Activated CD8-positive, alpha-beta T cell treated with anti-CD3 and anti-CD28 coated beads for 36 hours (primary cell): ENCODE data around the gene ANXA3. TPM values are rescaled to one million over a fixed set of nuclear protein-coding genes. Genes with fewer than 3 reads are reported as not detected.

Experiments used
- ATAC-seq: fragments of 200-7000 bp; cut with Tn5 transposase; one replicate; pipeline ENCODE4 v1.10.0; 2021; ENCODE audit warnings: mild to moderate bottlenecking, moderate library complexity
- CTCF ChIA-PET: fragments of 350-600 bp; sonication (Branson Sonifier 250); formaldehyde crosslinking; loops from one replicate; lab custom pipeline; 2021; ENCODE audit warnings: antibody characterized with exemption; lab: Charles Lee
- POLR2A ChIA-PET: fragments of 350-600 bp; sonication (Branson Sonifier 250); formaldehyde crosslinking; loops from one replicate; lab custom pipeline; 2021; ENCODE audit warnings: antibody characterized with exemption; lab: Charles Lee
- DNase-seq: peaks from one replicate; pipeline ENCODE4 v3.0.0-alpha.2; 2020
- H3K27ac Mint-ChIP-seq: one replicate; pipeline ENCODE4 v1.8.0; 2021; ENCODE audit warnings: mild to moderate bottlenecking, mixed read lengths
- H3K27me3 Mint-ChIP-seq: one replicate; pipeline ENCODE4 v1.8.0; 2021; ENCODE audit warnings: mixed read lengths
- H3K36me3 Mint-ChIP-seq: one replicate; pipeline ENCODE4 v1.8.0; 2021; ENCODE audit warnings: low read depth, mixed read lengths
- H3K4me1 Mint-ChIP-seq: one replicate; pipeline ENCODE4 v1.8.0; 2021; ENCODE audit warnings: low read depth, mixed read lengths
- H3K4me3 Mint-ChIP-seq: one replicate; pipeline ENCODE4 v1.8.0; 2021; ENCODE audit warnings: mild to moderate bottlenecking, moderate library complexity, mixed read lengths
- H3K9me3 Mint-ChIP-seq: one replicate; pipeline ENCODE4 v1.8.0; 2021; ENCODE audit warnings: mixed read lengths
- CTCF ChIP-seq: fragments of 200-600 bp; IDR thresholded peaks from one replicate; pipeline ENCODE4 v1.8.0; 2022; ENCODE audit warnings: antibody characterized with exemption, mild to moderate bottlenecking
- intact Hi-C: fragments of 100-400 bp; cut with micrococcal nuclease; formaldehyde crosslinking; loops from one replicate; pipeline ENCODE4 v1.10.0; 2022
- total RNA-seq, 2 experiments: library from RNA; stranded (reverse); gene quantifications; one replicate each; pipeline ENCODE4 v1.2.3, GENCODE V29; 2021

The ANXA3 gene
- total RNA-seq, 2 experiments from 2014 or later: 0.63 to 0.90 TPM

- POLR2A ChIA-PET: no interaction called here
- CTCF ChIA-PET: no interaction called here
- H3K4me3 Mint-ChIP-seq: no peak overlapping the region
- TF ChIP-seq CTCF: no peak
- no peaks in the 10 kb centered on the region for H3K36me3 Mint-ChIP-seq
- H3K27me3 Mint-ChIP-seq: no peaks in the 10 kb centered on the region
- DNase-seq (no peak), ATAC-seq (no peak)
- H3K27ac Mint-ChIP-seq: no peak overlapping the region
- H3K9me3 Mint-ChIP-seq: no peaks in the 10 kb centered on the region
- H3K4me1 Mint-ChIP-seq: no peaks in the 10 kb centered on the region
- intact Hi-C loops: no loop called here
Observed at GRCh38 chr4:78528327-78528726, 23.2 kb upstream of the ANXA3 start.

- POLR2A ChIA-PET: no interaction called here
- ATAC-seq (no peak), DNase-seq (no peak)
- CTCF ChIA-PET: no interaction called here
- H3K4me3 Mint-ChIP-seq: no peak overlapping the region
- no peaks in the 10 kb centered on the region for H3K27me3 Mint-ChIP-seq
- H3K4me1 Mint-ChIP-seq: no peaks in the 10 kb centered on the region
- TF ChIP-seq CTCF: no peak
- intact Hi-C loops: no loop called here
- no peak overlapping the region for H3K27ac Mint-ChIP-seq
- H3K9me3 Mint-ChIP-seq: no peaks in the 10 kb centered on the region
- H3K36me3 Mint-ChIP-seq: no peaks in the 10 kb centered on the region
Observed at GRCh38 chr4:78529569-78530209, 21.9 kb upstream of the ANXA3 start.

- intact Hi-C loops: no loop called here
- no peaks in the 10 kb centered on the region for H3K27me3 Mint-ChIP-seq
- no peaks in the 10 kb centered on the region for H3K4me1 Mint-ChIP-seq
- TF ChIP-seq CTCF: no peak
- ChIA-PET POLR2A (interaction anchor here (0.9 kb wide), 1 partner anchor 29 kb away, joined by 3 read pairs; no protein-coding TSS in a partner anchor), CTCF (no interaction called here)
- H3K9me3 Mint-ChIP-seq: no peaks in the 10 kb centered on the region
- no peak overlapping the region for H3K27ac Mint-ChIP-seq
- H3K36me3 Mint-ChIP-seq: no peaks in the 10 kb centered on the region
- ATAC-seq (no peak), DNase-seq (no peak)
- no peak overlapping the region for H3K4me3 Mint-ChIP-seq
Observed at GRCh38 chr4:78532046-78532445, 19.5 kb upstream of the ANXA3 start.

- H3K9me3 Mint-ChIP-seq: no peaks in the 10 kb centered on the region
- TF ChIP-seq CTCF: no peak
- no peak overlapping the region for H3K4me3 Mint-ChIP-seq
- CTCF ChIA-PET: no interaction called here
- no peaks in the 10 kb centered on the region for H3K4me1 Mint-ChIP-seq
- H3K27ac Mint-ChIP-seq: no peak overlapping the region
- intact Hi-C loops: no loop called here
- DNase-seq (no peak), ATAC-seq (no peak)
- peaks cover 3% of the 10 kb centered on the region for H3K27me3 Mint-ChIP-seq
- POLR2A ChIA-PET: no interaction called here
- H3K36me3 Mint-ChIP-seq: no peaks in the 10 kb centered on the region
Observed at GRCh38 chr4:78533854-78534253, 17.7 kb upstream of the ANXA3 start.

- ChIA-PET CTCF (no interaction called here), POLR2A (no interaction called here)
- Mint-ChIP-seq H3K36me3 (no peaks in the 10 kb centered on the region), H3K4me3 (no peak overlapping the region), H3K9me3 (no peaks in the 10 kb centered on the region), H3K4me1 (no peaks in the 10 kb centered on the region), H3K27me3 (peaks cover 3% of the 10 kb centered on the region), H3K27ac (no peak overlapping the region)
- intact Hi-C loops: no loop called here
- DNase-seq (no peak), ATAC-seq (no peak)
- TF ChIP-seq CTCF: no peak
Observed at GRCh38 chr4:78534286-78534955, 17.1 kb upstream of the ANXA3 start.
